ENCODE measurements around the gene FBXO15.

DNA sequence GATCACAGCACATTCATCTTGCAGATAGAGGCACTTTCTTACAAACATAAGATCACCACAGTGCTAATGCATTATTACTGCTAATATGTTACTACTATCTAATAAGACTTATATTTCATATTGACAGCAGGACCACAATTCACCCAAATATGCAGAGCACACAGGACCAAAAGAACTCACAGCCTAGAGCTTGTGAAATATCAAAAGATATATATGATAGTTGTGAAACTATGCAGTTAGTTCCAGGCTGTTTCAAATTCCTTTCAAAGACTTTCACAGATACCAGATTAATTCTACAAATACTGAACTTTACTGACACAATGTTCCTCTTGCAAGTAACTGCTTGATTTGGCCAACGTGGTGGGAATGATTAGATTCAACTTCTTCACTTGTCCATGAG, 23.0 kb downstream of the FBXO15 start:
- TF ChIP-seq, protein P1, sequence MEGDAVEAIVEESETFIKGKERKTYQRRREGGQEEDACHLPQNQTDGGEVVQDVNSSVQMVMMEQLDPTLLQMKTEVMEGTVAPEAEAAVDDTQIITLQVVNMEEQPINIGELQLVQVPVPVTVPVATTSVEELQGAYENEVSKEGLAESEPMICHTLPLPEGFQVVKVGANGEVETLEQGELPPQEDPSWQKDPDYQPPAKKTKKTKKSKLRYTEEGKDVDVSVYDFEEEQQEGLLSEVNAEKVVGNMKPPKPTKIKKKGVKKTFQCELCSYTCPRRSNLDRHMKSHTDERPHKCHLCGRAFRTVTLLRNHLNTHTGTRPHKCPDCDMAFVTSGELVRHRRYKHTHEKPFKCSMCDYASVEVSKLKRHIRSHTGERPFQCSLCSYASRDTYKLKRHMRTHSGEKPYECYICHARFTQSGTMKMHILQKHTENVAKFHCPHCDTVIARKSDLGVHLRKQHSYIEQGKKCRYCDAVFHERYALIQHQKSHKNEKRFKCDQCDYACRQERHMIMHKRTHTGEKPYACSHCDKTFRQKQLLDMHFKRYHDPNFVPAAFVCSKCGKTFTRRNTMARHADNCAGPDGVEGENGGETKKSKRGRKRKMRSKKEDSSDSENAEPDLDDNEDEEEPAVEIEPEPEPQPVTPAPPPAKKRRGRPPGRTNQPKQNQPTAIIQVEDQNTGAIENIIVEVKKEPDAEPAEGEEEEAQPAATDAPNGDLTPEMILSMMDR (tag by site-specific recombination; IDR thresholded peaks at IDR 0.05): no peak
- no peak for TF ChIP-seq YY1 (tag by site-specific recombination; IDR thresholded peaks at IDR 0.05)
- TF ChIP-seq ZNF404 (tag by site-specific recombination; IDR thresholded peaks at IDR 0.05): no peak
- TF ChIP-seq, protein P2, sequence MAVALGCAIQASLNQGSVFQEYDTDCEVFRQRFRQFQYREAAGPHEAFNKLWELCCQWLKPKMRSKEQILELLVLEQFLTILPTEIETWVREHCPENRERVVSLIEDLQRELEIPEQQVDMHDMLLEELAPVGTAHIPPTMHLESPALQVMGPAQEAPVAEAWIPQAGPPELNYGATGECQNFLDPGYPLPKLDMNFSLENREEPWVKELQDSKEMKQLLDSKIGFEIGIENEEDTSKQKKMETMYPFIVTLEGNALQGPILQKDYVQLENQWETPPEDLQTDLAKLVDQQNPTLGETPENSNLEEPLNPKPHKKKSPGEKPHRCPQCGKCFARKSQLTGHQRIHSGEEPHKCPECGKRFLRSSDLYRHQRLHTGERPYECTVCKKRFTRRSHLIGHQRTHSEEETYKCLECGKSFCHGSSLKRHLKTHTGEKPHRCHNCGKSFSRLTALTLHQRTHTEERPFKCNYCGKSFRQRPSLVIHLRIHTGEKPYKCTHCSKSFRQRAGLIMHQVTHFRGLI (tag by site-specific recombination; IDR thresholded peaks at IDR 0.05): no peak
- no peak for TF ChIP-seq ZNF350 (tag by site-specific recombination; IDR thresholded peaks at IDR 0.05)

All from HEK293 (cell line).